HepG2 (cell line): ENCODE results near the gene FBXO10. TPM values are rescaled to one million over a fixed set of nuclear protein-coding genes. Genes with fewer than 3 reads are reported as not detected.

Experiments
- FOXC1 ChIP-seq: sonication (generic); formaldehyde crosslinking; IDR thresholded peaks from 2 replicates; pipeline ENCODE4 v1.8.0; 2022; ENCODE audit warnings: mild to moderate bottlenecking, missing genetic modification reagents, borderline replicate concordance
- GATAD1 ChIP-seq: IDR thresholded peaks from 2 replicates; pipeline ENCODE4 v1.6.1; 2016; ENCODE audit warnings: missing genetic modification reagents, missing compliant biosample characterization
- HDAC2 ChIP-seq: sonication (generic); formaldehyde crosslinking; IDR thresholded peaks from 2 replicates; pipeline ENCODE4 v1.4.0; 2020; ENCODE audit warnings: missing genetic modification reagents
- HMGXB3 ChIP-seq: sonication (generic); formaldehyde crosslinking; IDR thresholded peaks from 2 replicates; pipeline ENCODE4 v1.4.0; 2020; ENCODE audit warnings: missing genetic modification reagents, borderline replicate concordance
- HNF1A ChIP-seq, 2 experiments: sonication (generic) in 1 of 2; formaldehyde crosslinking in 1 of 2; IDR thresholded peaks; 2 replicates each; pipeline versions ENCODE4 v1.4.0 to v1.6.1; 2016 to 2020; ENCODE audit warnings: borderline replicate concordance in 1 of 2, low read depth in 1 of 2, mild to moderate bottlenecking in 1 of 2, missing genetic modification reagents in 1 of 2
- HOXA9 ChIP-seq: sonication (generic); formaldehyde crosslinking; IDR thresholded peaks from 2 replicates; pipeline ENCODE4 v1.8.1; 2022; ENCODE audit warnings: missing genetic modification reagents, mild to moderate bottlenecking, moderate library complexity, borderline replicate concordance
- KDM3A ChIP-seq: IDR thresholded peaks from 2 replicates; pipeline ENCODE4 v1.6.1; 2018; ENCODE audit warnings: low read depth, missing compliant biosample characterization
- NKX3-1 ChIP-seq: sonication (generic); formaldehyde crosslinking; IDR thresholded peaks from 2 replicates; pipeline ENCODE4 v1.5.0; 2020; ENCODE audit warnings: missing genetic modification reagents
- SOX13 ChIP-seq, 3 experiments: fragments of 450-650 bp in 1 of 3; sonication (generic) in 1 of 3; formaldehyde crosslinking in 1 of 3; IDR thresholded peaks in 2 of 3; conservative IDR thresholded peaks in 1 of 3; 2 replicates each; pipeline versions ENCODE4 v1.5.0 to v1.6.1; 2016 to 2020; ENCODE audit warnings: antibody characterized with exemption in 1 of 3, mild to moderate bottlenecking in 1 of 3, missing compliant biosample characterization in 1 of 3, missing genetic modification reagents in 1 of 3, moderate library complexity in 1 of 3
- ZBTB33 ChIP-seq: sonication (generic); formaldehyde crosslinking; IDR thresholded peaks from 2 replicates; pipeline ENCODE4 v1.4.0; 2020; ENCODE audit warnings: missing genetic modification reagents
- ZNF124 ChIP-seq: sonication (generic); formaldehyde crosslinking; IDR thresholded peaks from 2 replicates; pipeline ENCODE4 v1.4.0; 2020; ENCODE audit warnings: missing genetic modification reagents
- ZNF468 ChIP-seq: sonication (generic); formaldehyde crosslinking; IDR thresholded peaks from 2 replicates; pipeline ENCODE4 v1.8.0; 2022; ENCODE audit warnings: mild to moderate bottlenecking, moderate library complexity, missing genetic modification reagents
- ZNF512B ChIP-seq: sonication (generic); formaldehyde crosslinking; IDR thresholded peaks from 2 replicates; pipeline ENCODE4 v1.5.1; 2020; ENCODE audit warnings: missing genetic modification reagents, mild to moderate bottlenecking, borderline replicate concordance
- polyA plus RNA-seq, 8 experiments: library from polyadenylated mRNA; depleted of rRNA in 3 of 8; stranded (reverse) in 7 of 8; unstranded in 1 of 8; fragments of >200 nt; fragmentation: Illumina TruSeq in 4 of 8; extraction: Trizol in 4 of 8; gene quantifications; 2 replicates each; pipeline versions ENCODE4 v1.2.1 to v1.2.3, GENCODE V29; 2011 to 2016; ENCODE audit warnings: low read depth in 4 of 8, missing spikeins in 1 of 8, mixed read lengths in 1 of 8; ENCODE audit not compliant: insufficient read depth in 1 of 8
- total RNA-seq, 5 experiments: library from RNA; depleted of rRNA; stranded (reverse); fragments of >200 nt; fragmentation: Illumina TruSeq; extraction: Trizol; gene quantifications; 2 replicates each; pipeline ENCODE4 v1.2.3, GENCODE V29; 2016; ENCODE audit warnings: low read depth in 1 of 5

Gene FBXO10
- total and polyA plus RNA-seq, 2 of the 13 experiments (the other 11 are each of a cell fraction or from before 2014, with no cell fraction given): 3.1 to 5.1 TPM

- TF ChIP-seq ZNF512B (CRISPR knock-in tag): no peak
- peak; percentile 77 for TF ChIP-seq ZBTB33
- TF ChIP-seq HMGXB3: peak; percentile 53; the same call in 1 of the 2 replicates
- no peak for TF ChIP-seq SOX13 (IDR thresholded peaks at IDR 0.05)
- TF ChIP-seq SOX13 (CRISPR knock-in tag; conservative IDR thresholded peaks at IDR 0.05 in 1 of 2, IDR thresholded peaks at IDR 0.05 in 1 of 2): peak in 1 of 2 experiments; percentile 67; a peak in 2 of 4 replicates
- peak; percentile 40; the same call in 1 of the 2 replicates for TF ChIP-seq KDM3A (CRISPR knock-in tag)
- TF ChIP-seq ZNF124 (CRISPR knock-in tag): 0 out of 2 replicates have a peak, but pooled peaks have one; percentile 53
- TF ChIP-seq ZNF468 (CRISPR knock-in tag): no peak
- 0 out of 2 replicates have a peak, but pooled peaks have one; percentile 44 for TF ChIP-seq GATAD1 (CRISPR knock-in tag)
- no peak; the same call in 1 of the 2 replicates for TF ChIP-seq HNF1A (IDR thresholded peaks at IDR 0.05; ENCODE audit: low read depth)
- peak; percentile 50; the same call in 1 of the 2 replicates for TF ChIP-seq HNF1A (CRISPR knock-in tag; IDR thresholded peaks at IDR 0.05; ENCODE audit: borderline replicate concordance)
- peak; percentile 97 for TF ChIP-seq HDAC2 (CRISPR knock-in tag)
- TF ChIP-seq FOXC1 (CRISPR knock-in tag): no peak
- no peak; the same call in 1 of the 2 replicates for TF ChIP-seq HOXA9 (CRISPR knock-in tag)
- 0 out of 2 replicates have a peak, but pooled peaks have one; percentile 23 for TF ChIP-seq NKX3-1 (CRISPR knock-in tag)
Measured at GRCh38 chr9:37508135-37508833, 67.9 kb downstream of the FBXO10 start (continued).
